ENCODE data around the gene TMEM174.

TMEM174 gene

GRCh38 chr5:73172951-73173350 is at the start of gene TMEM174:
Gene TMEM174, plus strand, starts transcription at chr5:73173193. Its CDS starts 51 bp downstream, at chr5:73173244.
- no peak for DNase-seq

- no peak for DNase-seq
Measured at GRCh38 chr5:73125289-73125688, 47.7 kb upstream of the TMEM174 start.

GRCh38 chr5:73126381-73126780 is 46.6 kb upstream of the TMEM174 start:
- DNase-seq, result no peak

GRCh38 chr5:73126957-73127356 is 46.0 kb upstream of the TMEM174 start:
- no peak for DNase-seq

GRCh38 chr5:73129143-73129542 is 43.9 kb upstream of the TMEM174 start:
- no peak for DNase-seq

- DNase-seq, result no peak
Measured at GRCh38 chr5:73130811-73131210, 42.2 kb upstream of the TMEM174 start.

GRCh38 chr5:73131711-73132425 is 41.1 kb upstream of the TMEM174 start:
- DNase-seq, result no peak

- no peak for DNase-seq
Measured at GRCh38 chr5:73132759-73133158, 40.2 kb upstream of the TMEM174 start.

GRCh38 chr5:73135021-73135420 is 38.0 kb upstream of the TMEM174 start:
- no peak for DNase-seq

- no peak for DNase-seq
Measured at GRCh38 chr5:73135429-73136054, 37.5 kb upstream of the TMEM174 start.

GRCh38 chr5:73136055-73136562 is 36.9 kb upstream of the TMEM174 start:
- DNase-seq, result no peak

GRCh38 chr5:73137563-73138530 is 35.1 kb upstream of the TMEM174 start:
- no peak for DNase-seq

- DNase-seq, result no peak
Measured at GRCh38 chr5:73139485-73139884, 33.5 kb upstream of the TMEM174 start.

GRCh38 chr5:73140801-73141200 is 32.2 kb upstream of the TMEM174 start:
- no peak for DNase-seq

- no peak for DNase-seq
Measured at GRCh38 chr5:73142035-73142434, 31.0 kb upstream of the TMEM174 start.

GRCh38 chr5:73143716-73144115 is 29.3 kb upstream of the TMEM174 start:
- no peak for DNase-seq

GRCh38 chr5:73149540-73149939 is 23.5 kb upstream of the TMEM174 start:
- DNase-seq, result no peak

GRCh38 chr5:73150876-73151275 is 22.1 kb upstream of the TMEM174 start:
- DNase-seq, result no peak

- DNase-seq, result no peak
Measured at GRCh38 chr5:73151766-73152410, 21.1 kb upstream of the TMEM174 start.

- DNase-seq, result no peak
Measured at GRCh38 chr5:73152411-73153388, 20.3 kb upstream of the TMEM174 start.

- no peak for DNase-seq
Measured at GRCh38 chr5:73153513-73153912, 19.5 kb upstream of the TMEM174 start.

Data from NCI-H1694 treated with DMSO at 0.1 percent for 48 hours (cell line).